IPS-NIHi11 (cell line): ENCODE results near the gene FRMD1.

Source experiments
- DNase-seq: peaks from one replicate; pipeline ENCODE4 v3.0.0; 2012; ENCODE audit warnings: mixed read lengths, low spot score

FRMD1 gene

GRCh38 chr6:168078943-168079405 lies at the start of gene FRMD1:
TSS of gene FRMD1 (minus strand) at chr6:168079212. CDS start at chr6:168079094, 118 bp downstream.
- no peak for DNase-seq

GRCh38 chr6:168128006-168128630 lies 49.1 kb upstream of the FRMD1 start:
- DNase-seq, result peak; percentile 4

GRCh38 chr6:168127384-168127868 lies 48.4 kb upstream of the FRMD1 start:
- DNase-seq, result peak; percentile 1

GRCh38 chr6:168126566-168127383 lies 47.8 kb upstream of the FRMD1 start:
- DNase-seq, result peak; percentile 3

GRCh38 chr6:168125429-168126001 lies 46.5 kb upstream of the FRMD1 start:
- peak; percentile 24 for DNase-seq

- DNase-seq, result peak; percentile 3
Observed at GRCh38 chr6:168124921-168125320, 45.9 kb upstream of the FRMD1 start.

- peak; percentile 14 for DNase-seq
Observed at GRCh38 chr6:168124158-168124557, 45.1 kb upstream of the FRMD1 start.

GRCh38 chr6:168123165-168123911 lies 44.3 kb upstream of the FRMD1 start:
- DNase-seq, result peak; percentile 6

- peak; percentile 4 for DNase-seq
Observed at GRCh38 chr6:168122521-168122920, 43.5 kb upstream of the FRMD1 start.

GRCh38 chr6:168122011-168122410 lies 43.0 kb upstream of the FRMD1 start:
- DNase-seq, result peak; percentile 3

GRCh38 chr6:168121303-168121665 lies 42.3 kb upstream of the FRMD1 start:
- peak; percentile 4 for DNase-seq

GRCh38 chr6:168120390-168121302 lies 41.6 kb upstream of the FRMD1 start:
- DNase-seq, result peak; percentile 7

- DNase-seq, result no peak
Observed at GRCh38 chr6:168119539-168119938, 40.5 kb upstream of the FRMD1 start.

- no peak for DNase-seq
Observed at GRCh38 chr6:168118935-168119334, 39.9 kb upstream of the FRMD1 start.

- DNase-seq, result no peak
Observed at GRCh38 chr6:168117942-168118341, 38.9 kb upstream of the FRMD1 start.

- DNase-seq, result no peak
Observed at GRCh38 chr6:168116975-168117899, 38.2 kb upstream of the FRMD1 start.

GRCh38 chr6:168116438-168116974 lies 37.5 kb upstream of the FRMD1 start:
- no peak for DNase-seq

- no peak for DNase-seq
Observed at GRCh38 chr6:168115748-168116437, 36.9 kb upstream of the FRMD1 start.

- DNase-seq, result no peak
Observed at GRCh38 chr6:168113226-168113625, 34.2 kb upstream of the FRMD1 start.
